GM23338 (cell line): ENCODE results near the gene GJA4. TPM values are rescaled to one million over a fixed set of nuclear protein-coding genes. Genes with fewer than 3 reads are reported as not detected.

Experiments
- ATAC-seq: fragments of 200-7000 bp; cut with Tn5 transposase; 3 replicates; pipeline ENCODE4 v1.9.1; 2020
- DNase-seq: peaks from one replicate; pipeline ENCODE4 v3.0.0-alpha.2; 2015; ENCODE audit warnings: low spot score
- H2AFZ ChIP-seq: fragments of 200-600 bp; sonication (generic); 2 replicates; pipeline ENCODE4 v1.8.0; 2016; ENCODE audit warnings: antibody characterized with exemption, mild to moderate bottlenecking, moderate library complexity
- H3F3A ChIP-seq: fragments of 200-600 bp; sonication (generic); replicated peaks from 2 replicates; pipeline ENCODE4 v1.8.0; 2017; ENCODE audit warnings: antibody characterized with exemption, mixed run types, low read depth
- H3K27ac ChIP-seq: fragments of 200-600 bp; sonication (generic); 2 replicates; pipeline ENCODE4 v1.6.1; 2016; ENCODE audit warnings: low read depth
- H3K27me3 ChIP-seq: fragments of 200-600 bp; sonication (generic); 2 replicates; pipeline ENCODE4 v1.8.0; 2016; ENCODE audit warnings: mild to moderate bottlenecking, mixed run types, moderate library complexity; ENCODE audit not compliant: insufficient read depth
- H3K36me3 ChIP-seq: fragments of 200-600 bp; sonication (generic); 2 replicates; pipeline ENCODE4 v1.8.0; 2016; ENCODE audit warnings: mild to moderate bottlenecking; ENCODE audit not compliant: insufficient read depth
- H3K4me1 ChIP-seq: fragments of 200-600 bp; sonication (generic); 2 replicates; pipeline ENCODE4 v1.8.0; 2016; ENCODE audit warnings: mild to moderate bottlenecking, moderate library complexity; ENCODE audit not compliant: insufficient read depth
- H3K4me2 ChIP-seq: fragments of 200-600 bp; sonication (generic); 2 replicates; pipeline ENCODE4 v1.7.1; 2017; ENCODE audit warnings: mixed run types
- H3K4me3 ChIP-seq: fragments of 200-600 bp; sonication (generic); 2 replicates; pipeline ENCODE4 v1.6.1; 2016; ENCODE audit warnings: mixed run types
- H3K79me2 ChIP-seq: fragments of 200-600 bp; sonication (generic); replicated peaks from 2 replicates; pipeline ENCODE4 v1.8.0; 2017; ENCODE audit warnings: mild to moderate bottlenecking; ENCODE audit not compliant: insufficient read depth
- H3K9me2 ChIP-seq: fragments of 200-600 bp; sonication (generic); 2 replicates; pipeline ENCODE4 v1.8.0; 2017; ENCODE audit not compliant: insufficient read depth
- H4K20me1 ChIP-seq: fragments of 200-600 bp; sonication (generic); replicated peaks from 2 replicates; pipeline ENCODE4 v1.8.0; 2017; ENCODE audit warnings: mild to moderate bottlenecking; ENCODE audit not compliant: insufficient read depth
- H3K27ac Mint-ChIP-seq: 2 replicates; pipeline ENCODE4 v1.8.0; 2020; ENCODE audit warnings: inconsistent platforms, mild to moderate bottlenecking, moderate library complexity, mixed read lengths
- H3K27me3 Mint-ChIP-seq: 3 replicates; pipeline ENCODE4 v1.8.0; 2022; ENCODE audit warnings: low read depth, mild to moderate bottlenecking, moderate library complexity, mixed read lengths, inconsistent platforms; ENCODE audit not compliant: insufficient read depth, poor library complexity
- H3K36me3 Mint-ChIP-seq: 3 replicates; pipeline ENCODE4 v1.8.0; 2021; ENCODE audit warnings: low read depth, mild to moderate bottlenecking, inconsistent platforms, moderate library complexity, mixed read lengths
- H3K4me1 Mint-ChIP-seq: 3 replicates; pipeline ENCODE4 v1.8.0; 2020; ENCODE audit warnings: mild to moderate bottlenecking, inconsistent platforms, mixed read lengths
- H3K4me3 Mint-ChIP-seq: 3 replicates; pipeline ENCODE4 v1.8.0; 2021; ENCODE audit warnings: moderate library complexity, mild to moderate bottlenecking, inconsistent platforms, mixed read lengths
- H3K9me3 Mint-ChIP-seq: 3 replicates; pipeline ENCODE4 v1.8.0; 2020; ENCODE audit warnings: moderate library complexity, mild to moderate bottlenecking, inconsistent platforms, mixed read lengths
- CREB1 ChIP-seq: fragments of 250-450 bp; sonication (Bioruptor Pico); IDR thresholded peaks from 2 replicates; pipeline ENCODE4 v1.5.0; 2020; ENCODE audit warnings: low read depth, mild to moderate bottlenecking, moderate library complexity
- CTCF ChIP-seq, 2 experiments: fragments of 200-600 bp in 1 of 2; sonication (generic) in 1 of 2; conservative IDR thresholded peaks; 2 replicates each; pipeline versions ENCODE4 v1.5.1 to v1.6.1; 2016 to 2017; ENCODE audit warnings: antibody characterized with exemption in 2 of 2, low read depth in 2 of 2, mild to moderate bottlenecking in 2 of 2, moderate library complexity in 1 of 2
- ETS1 ChIP-seq: IDR thresholded peaks from 2 replicates; pipeline ENCODE4 v1.6.1; 2016; ENCODE audit warnings: antibody characterized with exemption
- EZH2 ChIP-seq: fragments of 200-600 bp; sonication (generic); IDR thresholded peaks from one replicate; pipeline ENCODE4 v1.8.0; 2017; ENCODE audit warnings: antibody characterized with exemption, mild to moderate bottlenecking, low read depth; ENCODE audit not compliant: unreplicated experiment
- JUNB ChIP-seq: IDR thresholded peaks from one replicate; pipeline ENCODE4 v1.6.1; 2016; ENCODE audit warnings: antibody characterized with exemption; ENCODE audit not compliant: unreplicated experiment
- NANOG ChIP-seq: IDR thresholded peaks from 2 replicates; pipeline ENCODE4 v1.6.1; 2016; ENCODE audit warnings: antibody characterized with exemption, borderline replicate concordance
- REST ChIP-seq: IDR thresholded peaks from one replicate; pipeline ENCODE4 v1.6.1; 2018; ENCODE audit warnings: antibody characterized with exemption; ENCODE audit not compliant: unreplicated experiment
- STAT1 ChIP-seq: IDR thresholded peaks from one replicate; pipeline ENCODE4 v1.6.1; 2016; ENCODE audit warnings: antibody characterized with exemption; ENCODE audit not compliant: unreplicated experiment
- ZNF114 ChIP-seq: fragments of 250-450 bp; sonication (Bioruptor Pico); IDR thresholded peaks from 2 replicates; pipeline ENCODE4 v1.5.0; 2020; ENCODE audit warnings: mild to moderate bottlenecking, moderate library complexity
- ZNF331 ChIP-seq: fragments of 250-450 bp; sonication (Bioruptor Pico); IDR thresholded peaks from 2 replicates; pipeline ENCODE4 v1.5.0; 2020; ENCODE audit warnings: low read depth, mild to moderate bottlenecking, moderate library complexity
- polyA plus RNA-seq: library from polyadenylated mRNA; unstranded; fragments of >200 nt; fragmentation: Nextera tagmentation; extraction: Ambion mirVana; gene quantifications from 2 replicates; pipeline ENCODE4 v1.2.1, GENCODE V29; 2016
- total RNA-seq: library from RNA; depleted of rRNA; stranded (reverse); fragments of >200 nt; shearing (Covaris generic); gene quantifications from 2 replicates; pipeline ENCODE4 v1.2.3, GENCODE V29; 2014

GJA4 gene
- total and polyA plus RNA-seq, 2 experiments from 2014 or later = 0.95 to 2.2 TPM

GRCh38 chr1:34825455-34826091 is 32.8 kb downstream of the GJA4 start:
- no peaks in the 10 kb centered on the region for H3K4me1 Mint-ChIP-seq
- no peak overlapping the region for H3K4me3 ChIP-seq
- H3K9me2 ChIP-seq = no peaks in the 10 kb centered on the region
- H3K27ac ChIP-seq = no peak overlapping the region
- H4K20me1 ChIP-seq = no peaks in the 10 kb centered on the region
- no peaks in the 10 kb centered on the region for H3K27me3 ChIP-seq
- no peaks in the 10 kb centered on the region for H3F3A ChIP-seq
- H3K9me3 Mint-ChIP-seq = no peaks in the 10 kb centered on the region
- DNase-seq (no peak), ATAC-seq (peak; percentile 56; the same call in 2 of the 3 replicates)
- no peak overlapping the region for H3K4me3 Mint-ChIP-seq
- no peaks in the 10 kb centered on the region for H3K79me2 ChIP-seq
- H3K36me3 ChIP-seq = no peaks in the 10 kb centered on the region
- no peak overlapping the region for H3K4me2 ChIP-seq
- peaks cover 3% of the 10 kb centered on the region for H3K27me3 Mint-ChIP-seq
- TF ChIP-seq CTCF (conservative IDR thresholded peaks at IDR 0.05; ENCODE audit: low read depth in 2 of 2) (no peak), REST (no peak)
- no peak overlapping the region for H3K27ac Mint-ChIP-seq
- H3K4me1 ChIP-seq = no peaks in the 10 kb centered on the region
- H2AFZ ChIP-seq = no peak overlapping the region
- H3K36me3 Mint-ChIP-seq = no peaks in the 10 kb centered on the region

- Histone ChIP-seq H2AFZ (no peak overlapping the region), H3K9me2 (no peaks in the 10 kb centered on the region), H3K4me3 (no peak overlapping the region), H4K20me1 (no peaks in the 10 kb centered on the region), H3K27ac (no peak overlapping the region), H3K79me2 (no peaks in the 10 kb centered on the region), H3K4me1 (no peaks in the 10 kb centered on the region), H3K36me3 (no peaks in the 10 kb centered on the region), H3K27me3 (no peaks in the 10 kb centered on the region), H3K4me2 (no peak overlapping the region), H3F3A (no peaks in the 10 kb centered on the region)
- no peaks in the 10 kb centered on the region for H3K4me1 Mint-ChIP-seq
- TF ChIP-seq CREB1 = no peak
- no peak for TF ChIP-seq ZNF331 (CRISPR knock-in tag)
- TF ChIP-seq ETS1 = no peak
- no peak for TF ChIP-seq CTCF (conservative IDR thresholded peaks at IDR 0.05; ENCODE audit: low read depth in 2 of 2)
- no peak for TF ChIP-seq ZNF114 (CRISPR knock-in tag)
- no peak for TF ChIP-seq STAT1
- TF ChIP-seq EZH2 = no peak
- TF ChIP-seq NANOG = no peak
- TF ChIP-seq JUNB = no peak
- no peak for TF ChIP-seq REST
- DNase-seq = no peak
- H3K27me3 Mint-ChIP-seq = peaks cover 3% of the 10 kb centered on the region
- H3K9me3 Mint-ChIP-seq = no peaks in the 10 kb centered on the region
- H3K4me3 Mint-ChIP-seq = no peak overlapping the region
- H3K36me3 Mint-ChIP-seq = no peaks in the 10 kb centered on the region
- no peak overlapping the region for H3K27ac Mint-ChIP-seq
- no peak for ATAC-seq
Measured at GRCh38 chr1:34827341-34827941, 34.6 kb downstream of the GJA4 start.
